ENCODE measurements around the gene CD37.

- no peak for TF ChIP-seq RARB (CRISPR knock-in tag; IDR thresholded peaks at IDR 0.05)
- no peak for TF ChIP-seq ARNTL (CRISPR knock-in tag; IDR thresholded peaks at IDR 0.05; ENCODE audit: borderline replicate concordance, low read depth)
- TF ChIP-seq PPARA (CRISPR knock-in tag; IDR thresholded peaks at IDR 0.05; ENCODE audit: borderline replicate concordance) = no peak
- no peak for TF ChIP-seq PATZ1 (CRISPR knock-in tag; IDR thresholded peaks at IDR 0.05; ENCODE audit: borderline replicate concordance)
- no peak for TF ChIP-seq CSRNP3 (CRISPR knock-in tag; IDR thresholded peaks at IDR 0.05)
- no peak for TF ChIP-seq ESRRG (CRISPR knock-in tag; IDR thresholded peaks at IDR 0.05)
- no peak for TF ChIP-seq OSR1 (CRISPR knock-in tag; IDR thresholded peaks at IDR 0.05)
- no peak for TF ChIP-seq CSDC2 (CRISPR knock-in tag; IDR thresholded peaks at IDR 0.05)
- TF ChIP-seq SNAI2 (CRISPR knock-in tag; IDR thresholded peaks at IDR 0.05) = no peak
- no peak for TF ChIP-seq ISL1 (CRISPR knock-in tag; IDR thresholded peaks at IDR 0.05)
- TF ChIP-seq ZFP3 (CRISPR knock-in tag; IDR thresholded peaks at IDR 0.05) = no peak
- TF ChIP-seq ZNF70 (CRISPR knock-in tag; IDR thresholded peaks at IDR 0.05) = no peak
- no peak for TF ChIP-seq CREB5 (CRISPR knock-in tag; IDR thresholded peaks at IDR 0.05; ENCODE audit: low read depth)
These were observed 26.3 kb downstream of the CD37 start for GRCh38 chr19:49361438-49362047.

All from SK-N-SH treated with all-trans-retinoic acid at 6 μM for 48 hours (cell line).